ENCODE data around the gene ARFGEF3.

Gene ARFGEF3

DNA sequence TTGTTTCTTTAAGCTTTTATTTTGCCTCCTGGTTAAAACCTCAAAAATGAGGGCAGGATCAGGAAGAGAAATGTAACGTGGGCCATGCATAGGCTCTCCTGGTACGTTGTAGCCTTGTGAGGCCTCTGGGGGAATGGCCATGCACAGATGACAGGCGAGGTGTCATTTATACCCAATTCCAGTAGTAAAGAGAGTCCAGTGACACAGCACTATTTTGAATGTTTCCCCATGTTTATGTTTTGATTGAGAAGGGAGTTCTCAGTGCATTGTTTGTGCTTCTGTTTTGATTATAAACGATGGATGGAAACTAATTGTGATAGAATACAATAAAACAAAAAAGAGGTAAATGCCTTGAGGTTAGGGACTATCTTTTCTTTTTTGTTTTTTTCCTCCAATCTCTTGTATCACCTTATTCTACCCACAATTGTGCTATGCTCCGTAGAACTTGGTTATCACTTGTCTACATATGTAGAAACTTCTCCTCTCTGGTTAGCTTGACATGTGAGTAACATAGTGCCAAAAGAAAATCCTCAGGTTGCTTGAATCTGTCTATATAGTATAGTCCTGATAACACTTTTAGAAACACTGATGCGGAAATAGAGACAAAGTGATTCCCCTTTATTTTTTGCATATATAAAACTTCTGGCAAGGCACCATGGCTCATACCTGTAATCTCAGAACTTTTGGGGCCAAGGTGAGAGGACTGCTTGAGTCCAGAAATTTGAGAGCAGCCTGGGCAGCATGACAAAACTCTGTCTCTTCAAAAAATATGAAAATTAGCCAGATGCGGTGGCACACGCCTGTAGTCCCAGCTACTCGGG, 209.1 kb downstream of the ARFGEF3 start:
- DNase-seq = no peak

- DNase-seq = no peak
Measured at GRCh38 chr6:138371452-138371711, 209.6 kb downstream of the ARFGEF3 start.

- no peak for DNase-seq
Measured at GRCh38 chr6:138371720-138372119, 210.0 kb downstream of the ARFGEF3 start.

DNA sequence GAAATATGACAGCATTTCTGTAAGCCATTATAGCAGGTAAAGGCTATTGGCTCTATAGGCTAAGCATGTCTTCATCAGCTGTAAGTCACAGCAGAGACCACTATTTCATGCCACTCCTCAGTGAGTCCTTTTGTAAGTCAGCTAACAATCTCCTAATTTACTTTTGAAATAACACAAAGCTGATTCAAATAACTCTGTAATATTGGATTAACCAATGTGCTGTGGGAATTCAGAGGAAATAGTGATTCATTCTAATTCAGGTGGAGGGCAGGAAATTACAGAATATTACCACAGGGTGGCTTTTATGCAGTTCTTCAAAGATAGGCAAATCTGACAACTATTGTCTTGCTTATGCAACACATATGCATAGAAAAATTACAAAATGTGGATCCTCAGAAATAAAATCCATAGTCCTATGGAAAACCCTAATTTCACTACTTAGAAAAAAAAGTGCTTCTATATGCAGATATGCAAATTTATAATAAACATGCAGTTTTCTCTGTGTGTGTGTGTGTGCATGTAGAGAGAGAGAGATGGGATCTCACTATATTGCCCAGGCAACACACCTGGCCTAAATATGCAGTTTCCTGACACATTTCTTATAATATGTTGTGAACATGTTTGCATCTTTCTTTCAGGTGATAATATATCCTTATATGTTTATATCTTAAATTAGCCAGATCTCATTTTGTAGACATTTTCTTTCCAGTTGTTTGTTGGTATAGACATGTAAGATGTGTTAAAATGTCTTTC, 211.1 kb downstream of the ARFGEF3 start:
- DNase-seq = no peak

- no peak for DNase-seq
Measured at GRCh38 chr6:138374230-138374629, 212.5 kb downstream of the ARFGEF3 start.

- no peak for DNase-seq
Measured at GRCh38 chr6:138374815-138375214, 213.1 kb downstream of the ARFGEF3 start.

DNA sequence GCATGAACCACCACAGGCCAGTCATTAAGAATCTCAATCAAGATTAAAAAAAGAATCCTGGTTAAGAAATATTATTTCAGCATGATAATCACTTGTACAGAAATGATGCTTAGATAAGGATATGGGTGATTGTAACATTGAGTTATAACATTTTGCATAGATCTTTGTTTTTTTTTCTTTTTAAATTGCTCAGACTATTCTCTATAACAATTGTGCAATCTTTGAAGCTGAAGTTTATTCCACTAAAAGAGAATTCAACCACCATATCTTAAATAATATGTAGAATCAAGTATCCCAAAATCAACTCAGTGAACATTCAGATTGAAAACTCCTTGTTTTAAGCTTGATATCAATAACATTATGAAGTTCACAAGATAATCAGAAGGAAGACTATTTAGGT, 215.3 kb downstream of the ARFGEF3 start:
- DNase-seq = no peak

DNA sequence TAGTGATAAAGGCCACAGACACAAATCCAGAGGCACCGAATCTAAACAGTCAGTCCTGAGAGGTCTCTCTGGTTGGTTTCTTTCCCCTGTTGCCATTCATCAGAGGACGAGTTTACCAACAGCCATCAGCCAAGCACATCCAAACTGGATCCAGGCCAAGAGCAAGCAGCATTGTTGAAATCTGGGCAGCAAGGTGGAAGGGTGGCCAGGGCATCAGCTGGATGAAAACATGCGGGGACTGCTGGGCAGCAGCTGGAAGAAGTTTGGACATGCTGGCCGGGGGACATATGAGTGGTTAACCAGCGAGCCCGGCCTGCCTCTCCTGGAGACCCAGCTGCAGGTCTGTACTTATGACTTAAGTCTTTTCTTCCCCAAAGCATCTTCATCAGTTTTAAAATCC, 216.1 kb downstream of the ARFGEF3 start, which contains the start of gene SMIM28:
TSS of gene SMIM28 (plus strand) at position 62 of the 400 bp plus-strand sequence. CDS start at position 230, 168 bp downstream.
- DNase-seq = no peak

- no peak for DNase-seq
Measured at GRCh38 chr6:138378463-138378862, 216.7 kb downstream of the ARFGEF3 start.

DNA sequence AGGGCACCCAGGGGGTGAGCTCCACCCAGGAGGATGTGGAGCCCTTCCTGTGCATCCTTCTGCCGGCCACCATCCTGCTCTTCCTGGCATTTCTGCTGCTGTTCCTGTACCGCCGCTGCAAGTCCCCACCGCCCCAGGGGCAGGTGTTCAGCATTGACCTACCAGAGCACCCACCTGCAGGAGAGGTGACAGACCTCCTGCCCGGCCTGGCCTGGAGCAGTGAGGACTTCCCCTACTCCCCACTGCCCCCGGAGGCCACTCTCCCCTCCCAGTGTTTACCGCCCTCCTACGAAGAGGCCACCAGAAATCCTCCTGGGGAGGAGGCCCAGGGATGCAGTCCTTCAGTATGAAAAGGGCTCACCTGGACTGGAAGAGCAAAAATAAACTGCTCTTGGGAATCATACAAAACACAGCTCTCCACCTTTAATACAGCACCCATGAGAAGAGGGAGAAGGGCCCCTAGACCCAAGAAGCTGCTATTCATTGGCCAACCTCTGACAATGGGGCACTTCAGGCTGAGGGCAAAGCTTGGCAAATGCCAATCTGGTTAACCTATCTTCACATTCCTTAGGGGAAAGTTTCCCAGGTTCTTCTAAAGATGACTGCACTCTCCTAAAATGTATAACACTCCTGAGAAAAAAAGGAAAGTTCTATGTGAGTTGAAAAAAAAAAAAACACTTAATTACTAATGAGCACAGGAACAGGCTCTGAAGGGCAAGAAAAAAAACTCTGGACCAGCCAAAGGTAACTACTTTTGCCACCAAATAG, 220.9 kb downstream of the ARFGEF3 start:
- DNase-seq = no peak

GRCh38 chr6:138383776-138384175, 222.0 kb downstream of the ARFGEF3 start:
- no peak for DNase-seq

DNA sequence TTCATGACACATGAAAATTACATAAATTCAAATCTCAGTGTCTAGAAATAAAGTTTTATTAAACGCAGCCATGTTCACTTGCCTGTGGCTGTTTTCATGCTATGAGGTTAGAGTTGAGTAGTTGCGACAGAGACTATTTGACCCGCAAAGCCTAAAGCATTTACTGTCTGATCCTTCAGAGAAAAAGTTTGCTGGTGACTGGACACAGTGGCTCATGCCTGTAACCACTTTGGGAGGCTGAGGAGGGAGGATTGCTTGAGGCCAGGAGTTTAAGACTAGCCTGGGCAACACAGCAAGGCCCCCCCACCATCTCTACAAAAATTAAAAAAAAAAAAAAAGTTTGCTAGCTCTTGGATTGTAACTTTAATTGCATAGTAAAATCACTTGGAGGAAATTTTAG, 225.2 kb downstream of the ARFGEF3 start:
- no peak for DNase-seq

GRCh38 chr6:138387577-138388368, 226.0 kb downstream of the ARFGEF3 start:
- DNase-seq = no peak

GRCh38 chr6:138389551-138389950, 227.8 kb downstream of the ARFGEF3 start:
- no peak for DNase-seq

All from NCI-H526 (cell line).